Liver (tissue), 9 donors: ENCODE results near the gene HPCAL1. TPM values are rescaled to one million over a fixed set of nuclear protein-coding genes. Genes with fewer than 3 reads are reported as not detected.
A peak's percentile ranks its signal among the peaks of the same experiment; 100 is the strongest.

Experiments
- DNase-seq: peaks from one replicate; pipeline ENCODE4 v3.0.0-alpha.2; 2017; ENCODE audit warnings: low spot score
- H3K27ac ChIP-seq, 2 donors: one replicate each; pipeline ENCODE4 v1.7.0; 2013; ENCODE audit warnings: inconsistent platforms in 2 of 2, low read length in 2 of 2, control low read depth in 1 of 2, low read depth in 1 of 2, mild to moderate bottlenecking in 1 of 2
- H3K27me3 ChIP-seq, 4 donors: one replicate each; pipeline versions ENCODE4 v1.6.1 to v1.7.0; 2013; ENCODE audit warnings: low read length in 3 of 4, inconsistent platforms in 1 of 4, mild to moderate bottlenecking in 1 of 4, moderate library complexity in 1 of 4; ENCODE audit not compliant: control insufficient read depth in 4 of 4, insufficient read depth in 4 of 4
- H3K36me3 ChIP-seq, 4 donors: one replicate each; pipeline versions ENCODE4 v1.6.1 to v1.7.0; 2013; ENCODE audit warnings: low read length in 3 of 4, mild to moderate bottlenecking in 3 of 4, low read depth in 1 of 4, moderate library complexity in 1 of 4; ENCODE audit not compliant: control insufficient read depth in 4 of 4, insufficient read depth in 3 of 4
- H3K4me1 ChIP-seq, 4 donors: one replicate each; pipeline versions ENCODE4 v1.6.1 to v1.7.0; 2013; ENCODE audit warnings: low read length in 3 of 4, mild to moderate bottlenecking in 3 of 4, moderate library complexity in 1 of 4; ENCODE audit not compliant: control insufficient read depth in 4 of 4, insufficient read depth in 4 of 4
- H3K4me3 ChIP-seq, 3 donors: one replicate each; pipeline versions ENCODE4 v1.6.1 to v1.7.0; 2013; ENCODE audit warnings: low read length in 3 of 3, control low read depth in 1 of 3, low read depth in 1 of 3, mild to moderate bottlenecking in 1 of 3
- H3K9ac ChIP-seq, 2 donors: one replicate each; pipeline ENCODE4 v1.7.0; 2013; ENCODE audit warnings: low read length in 2 of 2, mild to moderate bottlenecking in 2 of 2, moderate library complexity in 2 of 2, control low read depth in 1 of 2, low read depth in 1 of 2
- H3K9me3 ChIP-seq, 4 donors: one replicate each; pipeline versions ENCODE4 v1.6.1 to v1.7.0; 2013; ENCODE audit warnings: low read length in 3 of 4; ENCODE audit not compliant: control insufficient read depth in 4 of 4
- CTCF ChIP-seq: fragments of 150-350 bp; IDR thresholded peaks from 2 replicates; pipeline ENCODE4 v1.5.1; 2017; ENCODE audit warnings: improper control_type of control experiment, low read depth, low read length; ENCODE audit not compliant: missing input control
- EGR1 ChIP-seq, 2 donors: IDR thresholded peaks; 2 replicates each; pipeline ENCODE4 v1.6.1; 2016 to 2018; ENCODE audit warnings: antibody characterized with exemption in 2 of 2, low read depth in 2 of 2
- HNF4G ChIP-seq: IDR thresholded peaks from 2 replicates; pipeline ENCODE4 v1.6.1; 2016; ENCODE audit warnings: antibody characterized with exemption
- MAX ChIP-seq: IDR thresholded peaks from 2 replicates; pipeline ENCODE4 v1.6.1; 2016; ENCODE audit warnings: antibody characterized with exemption
- NR2F2 ChIP-seq: IDR thresholded peaks from 2 replicates; pipeline ENCODE4 v1.6.1; 2016; ENCODE audit warnings: antibody characterized with exemption
- REST ChIP-seq: IDR thresholded peaks from 2 replicates; pipeline ENCODE4 v1.6.1; 2016; ENCODE audit warnings: antibody characterized with exemption, mild to moderate bottlenecking
- SP1 ChIP-seq: IDR thresholded peaks from 2 replicates; pipeline ENCODE4 v1.6.1; 2018; ENCODE audit warnings: antibody characterized with exemption, mild to moderate bottlenecking
- TAF1 ChIP-seq: conservative IDR thresholded peaks from 2 replicates; pipeline ENCODE4 v1.6.1; 2016; ENCODE audit warnings: antibody characterized with exemption, mild to moderate bottlenecking
- WGBS: extraction: QIAGEN DNeasy Blood & Tissue Kit; methylation state at CpG from one replicate; pipeline ENCODE4 v1.1.7; 2013; 5-methylcytosine and 5-hydroxymethylcytosine counted together
- polyA plus RNA-seq, 2 donors: library from polyadenylated mRNA; stranded (reverse) in 1 of 2; unstranded in 1 of 2; fragments of 200-250 nt in 1 of 2; fragments of >200 nt in 1 of 2; fragmentation: Nextera tagmentation in 1 of 2; extraction: Ambion mirVana in 1 of 2; gene quantifications; one replicate each; pipeline versions ENCODE4 v1.2.1 to v1.2.3, GENCODE V29; 2013 to 2015
- total RNA-seq, 2 donors: library from RNA; depleted of rRNA; stranded (reverse); fragments of >200 nt; gene quantifications; one replicate each; pipeline ENCODE4 v1.2.3, GENCODE V29; 2014
- donor health status: healthy.
- donor health status: healthy.
- donor health status: healthy.
- donor health status: healthy.
- donor health status: healthy.

The HPCAL1 gene
- total and polyA plus RNA-seq, 4 donors: 17.3 to 27.9 (median 22.9) TPM

GRCh38 chr2:10283106-10284062 lies 19.3 kb upstream of the HPCAL1 start:
- no peak for DNase-seq
- no peaks in the 10 kb centered on the region for H3K27me3 ChIP-seq

More at GRCh38 chr2:10283106-10284062, 19.3 kb upstream of the HPCAL1 start:
- H3K36me3 ChIP-seq: no peaks in the 10 kb centered on the region
- no peaks in the 10 kb centered on the region for H3K9me3 ChIP-seq
- H3K27ac ChIP-seq: peak overlapping the region in 1 of 2 donors; percentile 19
- H3K4me1 ChIP-seq: peaks cover 14 to 60% (median 45%) of the 10 kb centered on the region in 4 donors
- TF ChIP-seq REST (no peak), EGR1 (IDR thresholded peaks at IDR 0.05; ENCODE audit: low read depth in 2 of 2) (no peak), HNF4G (no peak), CTCF (no peak), MAX (no peak), TAF1 (no peak), NR2F2 (no peak), SP1 (no peak)
- WGBS: 90% methylated on average over 16 of the region's 16 CpGs
- H3K4me3 ChIP-seq: no peak overlapping the region
- H3K9ac ChIP-seq: no peak overlapping the region
